SU-DHL-6 (cell line): ENCODE data around the gene PGC.

Source experiments
- H2AFZ ChIP-seq: fragments of 200-600 bp; sonication (generic); 2 replicates; pipeline ENCODE4 v1.6.1; 2014; ENCODE audit warnings: low read depth, mild to moderate bottlenecking, moderate library complexity, mixed read lengths, antibody characterized with exemption, low read length; ENCODE audit not compliant: severe bottlenecking
- H3F3A ChIP-seq: fragments of 200-600 bp; shearing (Covaris generic); 2 replicates; pipeline ENCODE4 v1.6.0; 2016; ENCODE audit warnings: antibody characterized with exemption, mild to moderate bottlenecking; ENCODE audit not compliant: insufficient read depth
- H3K27ac ChIP-seq: fragments of 200-600 bp; sonication (generic); 2 replicates; pipeline ENCODE4 v1.5.1; 2016; ENCODE audit warnings: low read depth, mild to moderate bottlenecking, low read length, moderate library complexity, mixed read lengths
- H3K27me3 ChIP-seq: fragments of 200-600 bp; sonication (generic), shearing (Covaris generic); 2 replicates; pipeline ENCODE4 v1.6.0; 2014; ENCODE audit warnings: mild to moderate bottlenecking, low read length
- H3K36me3 ChIP-seq: fragments of 200-600 bp; sonication (generic); 2 replicates; pipeline ENCODE4 v1.6.1; 2014; ENCODE audit warnings: mild to moderate bottlenecking, low read length, mixed read lengths
- H3K4me2 ChIP-seq: fragments of 300-600, 200-600 bp; shearing (Covaris generic), sonication (generic); 2 replicates; pipeline ENCODE4 v1.6.0; 2014; ENCODE audit warnings: low read length, low read depth, mild to moderate bottlenecking; ENCODE audit not compliant: poor library complexity, severe bottlenecking
- H3K4me3 ChIP-seq: fragments of 200-600 bp; sonication (generic); 2 replicates; pipeline ENCODE4 v1.5.1; 2014; ENCODE audit warnings: antibody characterized with exemption, low read length, mild to moderate bottlenecking, mixed read lengths; ENCODE audit not compliant: insufficient read depth, poor library complexity, severe bottlenecking
- H3K79me2 ChIP-seq: fragments of 200-600 bp; sonication (generic); 2 replicates; pipeline ENCODE4 v1.6.1; 2014; ENCODE audit warnings: mild to moderate bottlenecking, low read length, moderate library complexity; ENCODE audit not compliant: insufficient read depth
- H3K9ac ChIP-seq: fragments of 200-600 bp; sonication (generic); 2 replicates; pipeline ENCODE4 v1.7.0; 2014; ENCODE audit warnings: mild to moderate bottlenecking, low read length
- H3K9me2 ChIP-seq: fragments of 200-600 bp; sonication (generic); replicated peaks from 2 replicates; pipeline ENCODE4 v1.6.1; 2014; ENCODE audit warnings: low read length; ENCODE audit not compliant: insufficient read depth
- H3K9me3 ChIP-seq: fragments of 200-600 bp; sonication (generic); 2 replicates; pipeline ENCODE4 v1.6.1; 2014; ENCODE audit warnings: low read length, mixed read lengths; ENCODE audit not compliant: insufficient read depth
- H4K20me1 ChIP-seq: fragments of 200-600 bp; sonication (generic); 2 replicates; pipeline ENCODE4 v1.6.1; 2014; ENCODE audit warnings: low read depth, mild to moderate bottlenecking, antibody characterized with exemption, low read length, moderate library complexity, mixed read lengths
- CTCF ChIP-seq: fragments of 200-600 bp; sonication (generic); IDR thresholded peaks from one replicate; pipeline ENCODE4 v1.5.1; 2017; ENCODE audit warnings: antibody characterized with exemption, mild to moderate bottlenecking, low read length, moderate library complexity; ENCODE audit not compliant: insufficient read depth, poor library complexity, severe bottlenecking
- EZH2phosphoT487 ChIP-seq: fragments of 200-600 bp; sonication (generic), shearing (Covaris generic); conservative IDR thresholded peaks from 2 replicates; pipeline ENCODE4 v1.6.1; 2018; ENCODE audit warnings: mild to moderate bottlenecking, antibody characterized with exemption, low read length, moderate library complexity, mixed read lengths

Gene PGC

GRCh38 chr6:41720262-41720620 lies 27.0 kb downstream of the PGC start:
- H3K4me2 ChIP-seq = peak overlapping the region; percentile 8
- no peak overlapping the region for H3K4me3 ChIP-seq
- H3K9ac ChIP-seq = peak overlapping the region; percentile 4; the same call in 1 of the 2 replicates
- H3K36me3 ChIP-seq = no peaks in the 10 kb centered on the region
- TF ChIP-seq EZH2phosphoT487 (no peak), CTCF (no peak)
- peaks cover 36% of the 10 kb centered on the region for H3F3A ChIP-seq
- no peaks in the 10 kb centered on the region for H3K9me3 ChIP-seq
- no peaks in the 10 kb centered on the region for H3K9me2 ChIP-seq
- no peaks in the 10 kb centered on the region for H4K20me1 ChIP-seq
- H3K27me3 ChIP-seq = no peaks in the 10 kb centered on the region
- H2AFZ ChIP-seq = no peak overlapping the region
- peaks cover 99% of the 10 kb centered on the region for H3K79me2 ChIP-seq
- H3K27ac ChIP-seq = peak overlapping the region; percentile 19

GRCh38 chr6:41719436-41720261 lies 27.5 kb downstream of the PGC start:
- Histone ChIP-seq H4K20me1 (no peaks in the 10 kb centered on the region), H3K27ac (peak overlapping the region; percentile 19), H3K9ac (0 out of 2 replicates have a peak overlapping the region, but pooled peaks have one; percentile 4)

GRCh38 chr6:41718828-41719227 lies 28.4 kb downstream of the PGC start:
- Histone ChIP-seq H3K27me3 (no peaks in the 10 kb centered on the region), H3K4me3 (no peak overlapping the region), H2AFZ (no peak overlapping the region), H3K9me3 (no peaks in the 10 kb centered on the region), H3F3A (peaks cover 32% of the 10 kb centered on the region), H3K36me3 (no peaks in the 10 kb centered on the region), H4K20me1 (no peaks in the 10 kb centered on the region), H3K9me2 (no peaks in the 10 kb centered on the region), H3K4me2 (peak overlapping the region; percentile 37), H3K27ac (peak overlapping the region; percentile 6; the same call in 1 of the 2 replicates), H3K9ac (no peak overlapping the region), H3K79me2 (peaks cover 99% of the 10 kb centered on the region)
- TF ChIP-seq CTCF (no peak), EZH2phosphoT487 (no peak)

More at GRCh38 chr6:41719436-41720261, 27.5 kb downstream of the PGC start:
- TF ChIP-seq CTCF (no peak), EZH2phosphoT487 (no peak)
- Histone ChIP-seq H3K9me2 (no peaks in the 10 kb centered on the region), H3K4me3 (no peak overlapping the region), H3K4me2 (peak overlapping the region; percentile 8), H3K9me3 (no peaks in the 10 kb centered on the region), H2AFZ (no peak overlapping the region), H3F3A (peaks cover 36% of the 10 kb centered on the region), H3K27me3 (no peaks in the 10 kb centered on the region), H3K36me3 (no peaks in the 10 kb centered on the region), H3K79me2 (peaks cover 99% of the 10 kb centered on the region)
